ENCODE measurements around the gene TLL2. TPM values are rescaled to one million over a fixed set of nuclear protein-coding genes. Genes with fewer than 3 reads are reported as not detected.

Gene TLL2
- total and polyA plus RNA-seq, 11 donors = 1.8 to 8.6 (median 4.6) TPM

DNA sequence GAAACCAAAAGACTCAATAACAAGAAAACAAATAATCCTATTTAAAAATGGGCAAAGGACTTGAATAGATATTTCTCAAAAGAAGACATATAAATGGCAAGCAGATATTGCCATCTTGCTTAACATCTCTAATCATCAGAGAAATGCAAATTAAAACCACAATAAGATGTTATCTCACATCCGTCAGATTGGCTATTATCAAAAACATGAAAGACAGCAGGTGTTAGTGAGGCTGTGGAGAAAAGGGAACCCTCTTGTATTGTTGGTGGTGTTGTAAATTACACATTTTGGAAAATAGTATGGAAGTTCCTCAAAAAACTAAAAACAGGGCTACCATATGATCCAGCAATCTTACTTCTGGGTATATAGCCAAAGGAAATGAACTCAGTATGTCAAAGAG is 180.6 kb downstream of the TLL2 start:
- ATAC-seq (no peak), DNase-seq (no peak)
- Histone ChIP-seq H3K9me3 (no peaks in the 10 kb centered on the region), H3K4me3 (no peak overlapping the region), H3K27me3 (peaks cover 0 to 21% (median 0%) of the 10 kb centered on the region in 9 donors), H3K27ac (no peak overlapping the region), H3K36me3 (no peaks in the 10 kb centered on the region), H3K4me1 (peaks cover 0 to 3% (median 0%) of the 10 kb centered on the region in 12 donors)
- 66 to 85% (median 69%) methylated on average over 1 of the region's 1 CpG for WGBS, 4 donors
- TF ChIP-seq POLR2A (IDR thresholded peaks at IDR 0.05) = no peak
- TF ChIP-seq, protein P1, sequence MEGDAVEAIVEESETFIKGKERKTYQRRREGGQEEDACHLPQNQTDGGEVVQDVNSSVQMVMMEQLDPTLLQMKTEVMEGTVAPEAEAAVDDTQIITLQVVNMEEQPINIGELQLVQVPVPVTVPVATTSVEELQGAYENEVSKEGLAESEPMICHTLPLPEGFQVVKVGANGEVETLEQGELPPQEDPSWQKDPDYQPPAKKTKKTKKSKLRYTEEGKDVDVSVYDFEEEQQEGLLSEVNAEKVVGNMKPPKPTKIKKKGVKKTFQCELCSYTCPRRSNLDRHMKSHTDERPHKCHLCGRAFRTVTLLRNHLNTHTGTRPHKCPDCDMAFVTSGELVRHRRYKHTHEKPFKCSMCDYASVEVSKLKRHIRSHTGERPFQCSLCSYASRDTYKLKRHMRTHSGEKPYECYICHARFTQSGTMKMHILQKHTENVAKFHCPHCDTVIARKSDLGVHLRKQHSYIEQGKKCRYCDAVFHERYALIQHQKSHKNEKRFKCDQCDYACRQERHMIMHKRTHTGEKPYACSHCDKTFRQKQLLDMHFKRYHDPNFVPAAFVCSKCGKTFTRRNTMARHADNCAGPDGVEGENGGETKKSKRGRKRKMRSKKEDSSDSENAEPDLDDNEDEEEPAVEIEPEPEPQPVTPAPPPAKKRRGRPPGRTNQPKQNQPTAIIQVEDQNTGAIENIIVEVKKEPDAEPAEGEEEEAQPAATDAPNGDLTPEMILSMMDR (IDR thresholded peaks at IDR 0.05) = no peak
- intact Hi-C loops (cut with DNase I) = loop anchor here in 2 of 10 donors (10.0 kb wide), 1 partner anchor 318 kb away; no protein-coding TSS in a partner anchor

DNA sequence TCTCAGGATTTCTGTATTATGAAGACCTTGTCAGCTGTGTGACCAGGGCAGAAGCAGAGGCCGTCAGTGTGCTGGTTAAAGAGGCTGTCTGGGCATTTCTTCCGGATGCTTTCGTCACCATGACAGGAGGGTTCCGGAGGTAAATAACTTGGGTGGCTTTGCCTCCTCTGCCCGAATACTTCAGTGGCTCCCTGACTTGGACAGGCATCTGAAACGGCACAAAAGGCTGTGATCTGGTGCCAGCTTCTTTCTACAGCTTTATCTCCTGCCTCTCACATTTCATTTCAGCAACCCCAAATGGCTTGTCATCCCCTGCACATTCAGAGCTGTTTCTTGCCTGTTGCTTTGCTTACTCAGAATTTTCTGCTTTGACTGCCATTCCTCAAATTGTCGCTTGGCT is 186.3 kb downstream of the TLL2 start:
- H3K9me3 ChIP-seq = no peaks in the 10 kb centered on the region
- no peaks in the 10 kb centered on the region for H3K36me3 ChIP-seq
- TF ChIP-seq POLR2A (IDR thresholded peaks at IDR 0.05) = no peak
- TF ChIP-seq, protein P1 (IDR thresholded peaks at IDR 0.05) = no peak
- no peaks in the 10 kb centered on the region for H3K4me1 ChIP-seq
- WGBS, 4 donors = 41 to 57% (median 53%) methylated on average over 7 of the region's 7 CpGs
- no peak overlapping the region for H3K4me3 ChIP-seq
- DNase-seq (no peak), ATAC-seq (no peak)
- no peak overlapping the region for H3K27ac ChIP-seq
- intact Hi-C loops (cut with DNase I) = no loop called here
- H3K27me3 ChIP-seq = peaks cover 0 to 22% (median 0%) of the 10 kb centered on the region in 9 donors

DNA sequence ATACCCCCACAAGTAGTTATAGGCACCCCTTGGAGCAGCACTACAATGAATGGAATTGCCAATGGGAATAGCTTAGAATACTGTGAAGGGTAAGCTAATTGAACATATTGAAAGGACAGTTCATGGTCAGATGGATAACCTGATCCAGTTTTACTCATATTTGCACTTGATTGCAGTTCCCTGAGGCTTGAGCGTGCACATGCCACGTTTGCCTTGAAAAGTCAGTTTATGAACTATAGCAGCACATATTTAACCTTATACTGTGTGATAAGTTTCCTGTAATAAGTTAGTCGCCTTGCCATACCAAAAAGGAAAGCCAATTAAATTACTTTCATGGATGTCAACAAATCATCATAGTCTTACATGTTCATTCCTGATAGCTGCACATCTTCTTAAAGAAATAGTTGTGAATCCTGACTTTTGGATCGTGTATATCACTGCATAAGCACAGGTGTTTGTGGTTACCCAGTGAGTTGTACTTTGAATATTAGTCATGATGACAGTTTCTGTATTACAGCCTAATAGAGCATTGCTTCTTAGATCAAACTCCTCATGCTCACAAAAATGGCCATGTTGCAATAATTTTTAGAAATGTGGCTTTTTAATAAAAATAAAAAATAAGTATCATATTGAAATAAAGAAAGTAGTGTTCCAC is 187.9 kb downstream of the TLL2 start:
- Histone ChIP-seq H3K4me1 (no peaks in the 10 kb centered on the region), H3K9me3 (no peaks in the 10 kb centered on the region), H3K4me3 (no peak overlapping the region), H3K27me3 (peaks cover 0 to 19% (median 0%) of the 10 kb centered on the region in 9 donors), H3K27ac (no peak overlapping the region), H3K36me3 (no peaks in the 10 kb centered on the region)
- ATAC-seq (no peak), DNase-seq (no peak)
- TF ChIP-seq POLR2A (IDR thresholded peaks at IDR 0.05) = no peak
- TF ChIP-seq, protein P1 (IDR thresholded peaks at IDR 0.05) = no peak
- WGBS, 4 donors = 79 to 86% (median 84%) methylated on average over 4 of the region's 4 CpGs
- intact Hi-C loops (cut with DNase I) = no loop called here

DNA sequence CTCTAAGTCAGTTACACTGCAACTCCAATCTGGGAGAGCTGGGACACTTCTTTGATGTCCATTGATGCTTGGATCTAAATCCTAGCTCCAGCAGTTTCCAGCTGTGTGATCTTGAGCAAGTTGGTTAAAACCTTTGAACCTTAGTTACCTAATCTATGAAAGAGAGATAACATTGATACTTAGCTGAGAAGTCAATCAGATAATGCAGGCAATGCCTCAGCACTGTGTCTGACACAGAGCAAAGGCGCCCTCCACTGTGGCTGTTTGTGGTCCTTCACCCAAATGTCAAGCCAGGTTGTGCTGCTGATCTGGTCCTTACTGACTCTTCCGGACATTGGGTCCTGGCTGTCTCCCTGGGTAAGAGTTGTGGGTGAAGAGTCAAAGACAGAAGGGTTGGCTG is 189.3 kb downstream of the TLL2 start:
- no peaks in the 10 kb centered on the region for H3K9me3 ChIP-seq
- WGBS, 4 donors = 51 to 79% (median 75%) methylated on average over 2 of the region's 2 CpGs
- TF ChIP-seq, protein P1 (IDR thresholded peaks at IDR 0.05) = no peak
- no peak for TF ChIP-seq POLR2A (IDR thresholded peaks at IDR 0.05)

More for the DNA sequence above, 189.3 kb downstream of the TLL2 start:
- intact Hi-C loops (cut with DNase I) = no loop called here
- H3K27ac ChIP-seq = no peak overlapping the region
- peaks cover 0 to 25% (median 0%) of the 10 kb centered on the region in 9 donors for H3K27me3 ChIP-seq
- no peaks in the 10 kb centered on the region for H3K36me3 ChIP-seq
- ATAC-seq = no peak
- no peak for DNase-seq
- H3K4me1 ChIP-seq = no peaks in the 10 kb centered on the region
- H3K4me3 ChIP-seq = no peak overlapping the region
